ENCODE data around the gene SMURF1.

GRCh38 chr7:99167072-99167471, 23.2 kb upstream of the SMURF1 start:
- no peak for TF ChIP-seq CTCF (IDR thresholded peaks at IDR 0.05)
- TF ChIP-seq POLR2A (IDR thresholded peaks at IDR 0.05) = no peak

All from body of pancreas (tissue), 4 donors.